H9 (cell line): ENCODE measurements around the gene MTHFD1L. TPM values are rescaled to one million over a fixed set of nuclear protein-coding genes. Genes with fewer than 3 reads are reported as not detected.

Experiments
- DNase-seq: peaks from one replicate; pipeline ENCODE4 v3.0.0-alpha.2; 2017
- H2AFZ ChIP-seq: one replicate; pipeline ENCODE4 v1.6.1; 2013; ENCODE audit warnings: mild to moderate bottlenecking, low read length, control low read depth, moderate library complexity
- H2AK5ac ChIP-seq: 2 replicates; pipeline ENCODE4 v1.6.1; 2013; ENCODE audit warnings: low read length, control low read depth, mixed read lengths; ENCODE audit not compliant: insufficient read length
- H2BK120ac ChIP-seq: one replicate; pipeline ENCODE4 v1.6.1; 2013; ENCODE audit warnings: low read depth, mild to moderate bottlenecking, low read length, control low read depth, inconsistent platforms; ENCODE audit not compliant: poor library complexity, severe bottlenecking
- H2BK12ac ChIP-seq: 2 replicates; pipeline ENCODE4 v1.6.1; 2013; ENCODE audit warnings: low read length, control low read depth, mixed read lengths, low read depth; ENCODE audit not compliant: insufficient read length
- H2BK15ac ChIP-seq: 2 replicates; pipeline ENCODE4 v1.6.1; 2013; ENCODE audit warnings: low read depth, low read length, control low read depth
- H2BK20ac ChIP-seq: one replicate; pipeline ENCODE4 v1.6.1; 2013; ENCODE audit warnings: low read depth, mild to moderate bottlenecking, low read length, control low read depth, inconsistent platforms; ENCODE audit not compliant: poor library complexity, severe bottlenecking
- H2BK5ac ChIP-seq: 2 replicates; pipeline ENCODE4 v1.6.1; 2013; ENCODE audit warnings: low read length, control low read depth, mixed read lengths; ENCODE audit not compliant: insufficient read length
- H3K14ac ChIP-seq: 2 replicates; pipeline ENCODE4 v1.6.1; 2013; ENCODE audit warnings: low read length, control low read depth; ENCODE audit not compliant: insufficient read depth
- H3K18ac ChIP-seq: 2 replicates; pipeline ENCODE4 v1.6.1; 2013; ENCODE audit warnings: low read depth, mild to moderate bottlenecking, mixed read lengths, low read length, control low read depth; ENCODE audit not compliant: insufficient read length
- H3K23ac ChIP-seq: 2 replicates; pipeline ENCODE4 v1.6.1; 2013; ENCODE audit warnings: low read length, control low read depth, mixed read lengths, low read depth; ENCODE audit not compliant: insufficient read length
- H3K23me2 ChIP-seq: 2 replicates; pipeline ENCODE4 v1.6.1; 2013; ENCODE audit warnings: low read depth, mild to moderate bottlenecking, mixed read lengths, low read length, control low read depth; ENCODE audit not compliant: insufficient read length, poor library complexity, severe bottlenecking
- H3K27ac ChIP-seq: 2 replicates; pipeline ENCODE4 v1.5.1; 2013; ENCODE audit warnings: low read length, control low read depth, mixed read lengths, low read depth; ENCODE audit not compliant: insufficient read length
- H3K27me3 ChIP-seq: 2 replicates; pipeline ENCODE4 v1.6.1; 2013; ENCODE audit warnings: low read length, control low read depth, inconsistent platforms; ENCODE audit not compliant: insufficient read depth
- H3K4ac ChIP-seq: 2 replicates; pipeline ENCODE4 v1.6.1; 2013; ENCODE audit warnings: low read depth, mild to moderate bottlenecking, control low read depth, inconsistent platforms, low read length, moderate library complexity
- H3K4me1 ChIP-seq: 2 replicates; pipeline ENCODE4 v1.6.1; 2013; ENCODE audit warnings: low read length, control low read depth, inconsistent platforms; ENCODE audit not compliant: insufficient read depth
- H3K4me2 ChIP-seq: 2 replicates; pipeline ENCODE4 v1.6.1; 2013; ENCODE audit warnings: low read length, control low read depth, mixed read lengths; ENCODE audit not compliant: insufficient read length, insufficient read depth
- H3K56ac ChIP-seq: 2 replicates; pipeline ENCODE4 v1.6.1; 2013; ENCODE audit warnings: low read depth, mild to moderate bottlenecking, mixed read lengths, low read length, control low read depth; ENCODE audit not compliant: insufficient read length
- H3K79me1 ChIP-seq: 2 replicates; pipeline ENCODE4 v1.6.1; 2013; ENCODE audit warnings: low read depth, mild to moderate bottlenecking, moderate library complexity, low read length, control low read depth, inconsistent platforms; ENCODE audit not compliant: insufficient read depth, poor library complexity, severe bottlenecking
- H3K79me2 ChIP-seq: 2 replicates; pipeline ENCODE4 v1.6.1; 2013; ENCODE audit warnings: low read length, control low read depth, inconsistent platforms; ENCODE audit not compliant: insufficient read depth
- H3K9ac ChIP-seq: 2 replicates; pipeline ENCODE4 v1.6.1; 2013; ENCODE audit warnings: low read length, control low read depth, mixed read lengths; ENCODE audit not compliant: insufficient read length; ENCODE audit errors: extremely low read depth
- H3K9me3 ChIP-seq: one replicate; pipeline ENCODE4 v1.6.1; 2013; ENCODE audit warnings: low read depth, low read length, inconsistent platforms; ENCODE audit not compliant: control insufficient read depth
- H3T11ph ChIP-seq: one replicate; pipeline ENCODE4 v1.6.1; 2013; ENCODE audit warnings: mild to moderate bottlenecking, low read length, control low read depth, inconsistent platforms
- H4K20me1 ChIP-seq: one replicate; pipeline ENCODE4 v1.6.1; 2013; ENCODE audit not compliant: control insufficient read depth, insufficient read length, insufficient read depth
- H4K5ac ChIP-seq: 2 replicates; pipeline ENCODE4 v1.6.1; 2013; ENCODE audit warnings: low read depth, mild to moderate bottlenecking, mixed read lengths, low read length, control low read depth; ENCODE audit not compliant: insufficient read length
- H4K8ac ChIP-seq: replicated peaks from 2 replicates; pipeline ENCODE4 v1.6.1; 2013; ENCODE audit warnings: low read length, control low read depth, mixed read lengths, low read depth; ENCODE audit not compliant: insufficient read length
- H4K91ac ChIP-seq: 2 replicates; pipeline ENCODE4 v1.6.1; 2013; ENCODE audit warnings: low read depth, mild to moderate bottlenecking, moderate library complexity, mixed read lengths, low read length, control low read depth; ENCODE audit not compliant: insufficient read length
- H3K27ac Mint-ChIP-seq, 3 experiments: 2 replicates in 2 of 3; 3 replicates in 1 of 3; pipeline ENCODE4 v1.8.0; 2020 to 2021; ENCODE audit warnings: mixed read lengths in 3 of 3, mild to moderate bottlenecking in 1 of 3, moderate library complexity in 1 of 3
- H3K27me3 Mint-ChIP-seq: 2 replicates; pipeline ENCODE4 v1.8.0; 2021; ENCODE audit warnings: low read depth, mild to moderate bottlenecking, moderate library complexity, mixed read lengths
- H3K36me3 Mint-ChIP-seq, 3 experiments: 2 replicates in 2 of 3; 3 replicates in 1 of 3; pipeline ENCODE4 v1.8.0; 2020 to 2021; ENCODE audit warnings: low read depth in 3 of 3, mixed read lengths in 3 of 3; ENCODE audit not compliant: insufficient read depth in 1 of 3
- H3K4me1 Mint-ChIP-seq, 2 experiments: 2 replicates each; pipeline ENCODE4 v1.8.0; 2020; ENCODE audit warnings: mixed read lengths in 2 of 2
- H3K4me3 Mint-ChIP-seq, 2 experiments: 2 replicates in 1 of 2; 3 replicates in 1 of 2; pipeline ENCODE4 v1.8.0; 2020 to 2021; ENCODE audit warnings: mild to moderate bottlenecking in 2 of 2, mixed read lengths in 2 of 2, moderate library complexity in 1 of 2
- H3K9me3 Mint-ChIP-seq, 2 experiments: 2 replicates in 1 of 2; 3 replicates in 1 of 2; pipeline ENCODE4 v1.8.0; 2020; ENCODE audit warnings: mild to moderate bottlenecking in 2 of 2, mixed read lengths in 2 of 2, moderate library complexity in 1 of 2
- WGBS: extraction: QIAGEN DNeasy Blood & Tissue Kit; methylation state at CpG from one replicate; pipeline ENCODE4 v1.1.7; 2013; ENCODE audit warnings: missing lambda C conversion rate, low lambda C conversion rate, mixed read lengths; ENCODE audit not compliant: insufficient read length; ENCODE audit errors: extremely low coverage; 5-methylcytosine and 5-hydroxymethylcytosine counted together
- total RNA-seq: library from RNA; stranded (reverse); gene quantifications from 2 replicates; pipeline ENCODE4 v1.2.1, GENCODE V29; 2021
- TF ChIP-seq, protein P1 (sequence below): fragments of 200-600 bp; sonication (generic); conservative IDR thresholded peaks from 3 replicates; pipeline ENCODE4 v1.8.0; 2021; ENCODE audit warnings: antibody characterized with exemption, mild to moderate bottlenecking

The MTHFD1L gene
- total RNA-seq, 1 experiment from 2014 or later: 90.2 TPM

GRCh38 chr6:150987855-150988464 is 122.5 kb downstream of the MTHFD1L start:
- H3K79me1 ChIP-seq: no peaks in the 10 kb centered on the region
- no peak overlapping the region for H2AFZ ChIP-seq
- H3K18ac ChIP-seq: no peak overlapping the region
- no peak overlapping the region for H4K91ac ChIP-seq
- H3K4ac ChIP-seq: no peak overlapping the region
- peaks cover 0 to 13% (median 0%) of the 10 kb centered on the region in 3 experiments; a peak in 4 of 7 replicates for H3K36me3 Mint-ChIP-seq
- H3K27ac Mint-ChIP-seq: no peak overlapping the region
- H3K27me3 Mint-ChIP-seq: no peaks in the 10 kb centered on the region
- no peak overlapping the region for H3K56ac ChIP-seq
- no peak overlapping the region for H4K5ac ChIP-seq
- H3K4me1 ChIP-seq: no peaks in the 10 kb centered on the region
- no peak overlapping the region for H3K4me3 Mint-ChIP-seq
- no peaks in the 10 kb centered on the region for H4K20me1 ChIP-seq
- no peak overlapping the region for H3K27ac ChIP-seq
- H2BK5ac ChIP-seq: no peak overlapping the region
- DNase-seq: no peak
- H3K14ac ChIP-seq: no peak overlapping the region
- no CpG with 5 or more reads among the region's 5 CpGs for whole genome bisulfite sequencing
- no peak overlapping the region for H3K4me2 ChIP-seq
- H3K9ac ChIP-seq: no peak overlapping the region
- H3K4me1 Mint-ChIP-seq: peaks cover 9 to 14% of the 10 kb centered on the region in 2 experiments
- no peak overlapping the region for H2AK5ac ChIP-seq
- no peaks in the 10 kb centered on the region for H3K9me3 ChIP-seq
- no peak overlapping the region for H4K8ac ChIP-seq
- H3K27me3 ChIP-seq: no peaks in the 10 kb centered on the region
- no peak overlapping the region for H2BK120ac ChIP-seq
- no peaks in the 10 kb centered on the region for H3K9me3 Mint-ChIP-seq
- H3T11ph ChIP-seq: no peak overlapping the region
- no peak overlapping the region for H2BK12ac ChIP-seq
- H3K79me2 ChIP-seq: no peaks in the 10 kb centered on the region
- no peak overlapping the region for H2BK15ac ChIP-seq
- TF ChIP-seq, protein P1, sequence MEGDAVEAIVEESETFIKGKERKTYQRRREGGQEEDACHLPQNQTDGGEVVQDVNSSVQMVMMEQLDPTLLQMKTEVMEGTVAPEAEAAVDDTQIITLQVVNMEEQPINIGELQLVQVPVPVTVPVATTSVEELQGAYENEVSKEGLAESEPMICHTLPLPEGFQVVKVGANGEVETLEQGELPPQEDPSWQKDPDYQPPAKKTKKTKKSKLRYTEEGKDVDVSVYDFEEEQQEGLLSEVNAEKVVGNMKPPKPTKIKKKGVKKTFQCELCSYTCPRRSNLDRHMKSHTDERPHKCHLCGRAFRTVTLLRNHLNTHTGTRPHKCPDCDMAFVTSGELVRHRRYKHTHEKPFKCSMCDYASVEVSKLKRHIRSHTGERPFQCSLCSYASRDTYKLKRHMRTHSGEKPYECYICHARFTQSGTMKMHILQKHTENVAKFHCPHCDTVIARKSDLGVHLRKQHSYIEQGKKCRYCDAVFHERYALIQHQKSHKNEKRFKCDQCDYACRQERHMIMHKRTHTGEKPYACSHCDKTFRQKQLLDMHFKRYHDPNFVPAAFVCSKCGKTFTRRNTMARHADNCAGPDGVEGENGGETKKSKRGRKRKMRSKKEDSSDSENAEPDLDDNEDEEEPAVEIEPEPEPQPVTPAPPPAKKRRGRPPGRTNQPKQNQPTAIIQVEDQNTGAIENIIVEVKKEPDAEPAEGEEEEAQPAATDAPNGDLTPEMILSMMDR: no peak
- no peaks in the 10 kb centered on the region for H3K23me2 ChIP-seq
- H2BK20ac ChIP-seq: no peak overlapping the region
- no peak overlapping the region for H3K23ac ChIP-seq
